Measurements from ENCODE around the gene LZTS3. TPM values are rescaled to one million over a fixed set of nuclear protein-coding genes. Genes with fewer than 3 reads are reported as not detected.
"Not testable (repeated sequence)": the region's sequence is repeated elsewhere in the genome, so short reads cannot be mapped to it uniquely, and the experiment has no call there.

LZTS3 gene
- 2.7 TPM for total RNA-seq

GRCh38 chr20:3172933-3173609, at the start of gene LZTS3:
Gene LZTS3 (minus strand): TSS chr20:3173549. CDS start chr20:3167163, 6,386 bp downstream.
- peak; percentile 83 for DNase-seq

GRCh38 chr20:3221398-3222226, 48.3 kb upstream of the LZTS3 start:
- DNase-seq: no peak

GRCh38 chr20:3218307-3218988, 45.1 kb upstream of the LZTS3 start:
- no peak for DNase-seq

GRCh38 chr20:3215359-3215917, 42.1 kb upstream of the LZTS3 start:
- DNase-seq: not testable (repeated sequence)

GRCh38 chr20:3213226-3213625, 39.9 kb upstream of the LZTS3 start:
- DNase-seq: no peak

GRCh38 chr20:3210346-3210745, 37.0 kb upstream of the LZTS3 start:
- no peak for DNase-seq

- DNase-seq: no peak
These were observed 36.6 kb upstream of the LZTS3 start for GRCh38 chr20:3209946-3210317.

- peak; percentile 11 for DNase-seq
These were observed 36.1 kb upstream of the LZTS3 start, which contains the start of gene ITPA for GRCh38 chr20:3209257-3209945. Gene ITPA (plus strand): TSS chr20:3209498. CDS start chr20:3209552, 54 bp downstream.

GRCh38 chr20:3208786-3209256, 35.5 kb upstream of the LZTS3 start:
- DNase-seq: no peak

GRCh38 chr20:3204124-3204794, 30.9 kb upstream of the LZTS3 start, which contains the start of gene DDRGK1:
Gene DDRGK1 (minus strand): TSS chr20:3204682. CDS start chr20:3204627, 55 bp downstream.
- peak; percentile 71 for DNase-seq

GRCh38 chr20:3203315-3204123, 30.2 kb upstream of the LZTS3 start:
- no peak for DNase-seq

- DNase-seq: no peak
These were observed 29.6 kb upstream of the LZTS3 start for GRCh38 chr20:3202965-3203314.

GRCh38 chr20:3199976-3200755, 26.8 kb upstream of the LZTS3 start:
- no peak for DNase-seq

GRCh38 chr20:3199206-3199605, 25.9 kb upstream of the LZTS3 start:
- DNase-seq: no peak

GRCh38 chr20:3195590-3196237, 22.4 kb upstream of the LZTS3 start:
- no peak for DNase-seq

- no peak for DNase-seq
These were observed 21.4 kb upstream of the LZTS3 start for GRCh38 chr20:3194617-3195280.

GRCh38 chr20:3193806-3194616, 20.7 kb upstream of the LZTS3 start:
- DNase-seq: no peak

Measured in skin of body (tissue), 2 donors.